ENCODE results near the gene CTIF.

DNA sequence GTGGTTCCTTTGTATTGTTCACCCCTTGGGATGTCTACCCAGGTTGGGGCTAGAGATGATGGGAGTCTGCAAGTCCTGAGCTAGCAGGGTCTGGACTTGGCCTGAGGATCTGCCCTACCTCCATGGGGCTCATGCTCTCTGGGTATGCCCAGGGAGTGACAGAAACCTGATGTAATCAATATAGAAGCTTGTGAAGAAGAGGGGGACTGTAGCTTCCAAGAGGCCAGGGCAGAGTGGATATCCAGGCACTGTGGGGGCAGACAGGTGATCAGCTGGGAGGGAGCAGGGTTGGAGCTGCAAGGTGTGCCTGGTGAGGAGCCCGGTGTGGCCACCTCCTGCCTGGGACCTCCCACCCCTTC is 164.2 kb downstream of the CTIF start:
- TF ChIP-seq, protein P1, sequence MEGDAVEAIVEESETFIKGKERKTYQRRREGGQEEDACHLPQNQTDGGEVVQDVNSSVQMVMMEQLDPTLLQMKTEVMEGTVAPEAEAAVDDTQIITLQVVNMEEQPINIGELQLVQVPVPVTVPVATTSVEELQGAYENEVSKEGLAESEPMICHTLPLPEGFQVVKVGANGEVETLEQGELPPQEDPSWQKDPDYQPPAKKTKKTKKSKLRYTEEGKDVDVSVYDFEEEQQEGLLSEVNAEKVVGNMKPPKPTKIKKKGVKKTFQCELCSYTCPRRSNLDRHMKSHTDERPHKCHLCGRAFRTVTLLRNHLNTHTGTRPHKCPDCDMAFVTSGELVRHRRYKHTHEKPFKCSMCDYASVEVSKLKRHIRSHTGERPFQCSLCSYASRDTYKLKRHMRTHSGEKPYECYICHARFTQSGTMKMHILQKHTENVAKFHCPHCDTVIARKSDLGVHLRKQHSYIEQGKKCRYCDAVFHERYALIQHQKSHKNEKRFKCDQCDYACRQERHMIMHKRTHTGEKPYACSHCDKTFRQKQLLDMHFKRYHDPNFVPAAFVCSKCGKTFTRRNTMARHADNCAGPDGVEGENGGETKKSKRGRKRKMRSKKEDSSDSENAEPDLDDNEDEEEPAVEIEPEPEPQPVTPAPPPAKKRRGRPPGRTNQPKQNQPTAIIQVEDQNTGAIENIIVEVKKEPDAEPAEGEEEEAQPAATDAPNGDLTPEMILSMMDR (conservative IDR thresholded peaks at IDR 0.05; ENCODE audit: low read length): no peak
- TF ChIP-seq EZH2phosphoT487 (IDR thresholded peaks at IDR 0.05; ENCODE audit: borderline replicate concordance, low read depth, low read length): no peak

Measured in OCI-LY7 (cell line).